Left ventricle myocardium superior (tissue), 1 donor: ENCODE data around the gene ASPSCR1. TPM values are rescaled to one million over a fixed set of nuclear protein-coding genes. Genes with fewer than 3 reads are reported as not detected.
A peak's percentile ranks its signal among the peaks of the same experiment; 100 is the strongest.

ENCODE experiments used
- ATAC-seq: fragments of 200-7000 bp; cut with Tn5 transposase; one replicate; pipeline ENCODE4 v1.9.1; 2020; ENCODE audit warnings: mild to moderate bottlenecking, moderate library complexity
- DNase-seq: peaks from one replicate; pipeline ENCODE4 v3.0.0-alpha.2; 2020
- intact Hi-C: fragments of 100-400 bp; cut with micrococcal nuclease; formaldehyde crosslinking; loops from one replicate; pipeline ENCODE4 v1.11.0; 2022
- total RNA-seq: library from RNA; stranded (reverse); fragmentation: NEBNext Ultra II Directional; extraction: Animal tissue kit (Norgen Biotek cat#: 25700); gene quantifications from one replicate; pipeline ENCODE4 v1.2.1, GENCODE V29; 2021
- donor health status: DM: no; HTN: yes; CAD: no; lungs with severe emphysema.

ASPSCR1 gene
- total RNA-seq, 1 donor from 2014 or later, result 25.4 TPM

GRCh38 chr17:81994593-81995462 is 17.4 kb downstream of the ASPSCR1 start:
- intact Hi-C loops, result no loop called here
- no peak for ATAC-seq
- DNase-seq, result no peak

- intact Hi-C loops, result no loop called here
- DNase-seq, result no peak
- ATAC-seq, result no peak
Measured at GRCh38 chr17:81995463-81996231, 18.2 kb downstream of the ASPSCR1 start.

- intact Hi-C loops, result no loop called here
- DNase-seq (no peak), ATAC-seq (no peak)
Measured at GRCh38 chr17:81996232-81996756, 18.9 kb downstream of the ASPSCR1 start.

GRCh38 chr17:81996757-81997441 is 19.5 kb downstream of the ASPSCR1 start:
- no peak for ATAC-seq
- DNase-seq, result no peak
- intact Hi-C loops, result no loop called here

- intact Hi-C loops, result no loop called here
- no peak for DNase-seq
- ATAC-seq, result no peak
Measured at GRCh38 chr17:81998212-81998611, 20.8 kb downstream of the ASPSCR1 start.

- no peak for DNase-seq
- intact Hi-C loops, result no loop called here
- no peak for ATAC-seq
Measured at GRCh38 chr17:81998691-81999438, 21.4 kb downstream of the ASPSCR1 start.

- intact Hi-C loops, result no loop called here
- DNase-seq, result no peak
- no peak for ATAC-seq
Measured at GRCh38 chr17:81999587-81999975, 22.2 kb downstream of the ASPSCR1 start.

- intact Hi-C loops, result no loop called here
- no peak for DNase-seq
- no peak for ATAC-seq
Measured at GRCh38 chr17:81999976-82000802, 22.8 kb downstream of the ASPSCR1 start.

- intact Hi-C loops, result no loop called here
- no peak for ATAC-seq
- no peak for DNase-seq
Measured at GRCh38 chr17:82000803-82001570, 23.6 kb downstream of the ASPSCR1 start.

GRCh38 chr17:82001571-82002056 is 24.2 kb downstream of the ASPSCR1 start:
- DNase-seq, result no peak
- intact Hi-C loops, result no loop called here

GRCh38 chr17:82003411-82004381 is 26.3 kb downstream of the ASPSCR1 start:
- DNase-seq (peak; percentile 70), ATAC-seq (peak; percentile 55)
- intact Hi-C loops, result no loop called here

More at GRCh38 chr17:82001571-82002056, 24.2 kb downstream of the ASPSCR1 start:
- no peak for ATAC-seq

- intact Hi-C loops, result no loop called here
- DNase-seq (no peak), ATAC-seq (no peak)
Measured at GRCh38 chr17:82004517-82005455, 27.4 kb downstream of the ASPSCR1 start.

GRCh38 chr17:82005701-82006348 is 28.4 kb downstream of the ASPSCR1 start:
- ATAC-seq (no peak), DNase-seq (no peak)
- intact Hi-C loops, result no loop called here

- intact Hi-C loops, result no loop called here
- DNase-seq, result no peak
- peak; percentile 54 for ATAC-seq
Measured at GRCh38 chr17:82006468-82007227, 29.2 kb downstream of the ASPSCR1 start.
